T-helper 22 cell (primary cell): ENCODE data around the gene KLHL21.
"Not testable (repeated sequence)": the region's sequence is repeated elsewhere in the genome, so short reads cannot be mapped to it uniquely, and the experiment has no call there.

Experiments used
- DNase-seq: peaks from one replicate; pipeline ENCODE4 v3.0.0-alpha.2; 2020; ENCODE audit warnings: low read depth

The KLHL21 gene

DNA sequence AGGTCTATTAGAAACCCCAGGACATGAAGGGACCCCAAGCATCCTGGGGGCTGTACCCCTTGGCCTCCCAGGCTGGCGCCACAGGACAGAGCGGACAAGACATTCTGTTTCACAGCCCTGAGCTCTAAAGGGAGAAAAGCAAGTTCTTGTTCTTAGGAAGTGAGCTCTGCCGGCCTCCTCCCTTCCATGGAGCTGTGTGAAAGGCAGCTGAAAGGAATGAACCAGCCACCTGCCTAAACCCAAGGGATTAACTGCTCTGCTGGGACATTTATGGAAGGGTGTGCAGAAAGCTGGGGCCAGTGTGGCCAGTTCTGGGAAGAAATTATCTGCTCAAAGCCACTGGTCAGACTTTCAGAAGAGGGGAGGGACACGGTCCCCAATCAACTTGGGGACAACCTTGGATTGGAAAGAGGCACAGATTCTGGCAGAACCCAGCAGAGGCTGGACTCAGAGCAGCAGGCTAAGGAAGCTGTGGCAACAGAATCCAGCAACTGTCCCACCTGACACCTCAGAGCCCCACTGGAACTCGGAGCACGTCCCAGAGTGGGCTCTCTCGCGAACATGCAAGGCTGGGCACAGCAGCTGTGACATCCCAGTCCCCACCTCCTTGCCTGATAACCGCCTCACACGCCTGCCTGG is 2.1 kb downstream of the KLHL21 start:
- DNase-seq: no peak

DNA sequence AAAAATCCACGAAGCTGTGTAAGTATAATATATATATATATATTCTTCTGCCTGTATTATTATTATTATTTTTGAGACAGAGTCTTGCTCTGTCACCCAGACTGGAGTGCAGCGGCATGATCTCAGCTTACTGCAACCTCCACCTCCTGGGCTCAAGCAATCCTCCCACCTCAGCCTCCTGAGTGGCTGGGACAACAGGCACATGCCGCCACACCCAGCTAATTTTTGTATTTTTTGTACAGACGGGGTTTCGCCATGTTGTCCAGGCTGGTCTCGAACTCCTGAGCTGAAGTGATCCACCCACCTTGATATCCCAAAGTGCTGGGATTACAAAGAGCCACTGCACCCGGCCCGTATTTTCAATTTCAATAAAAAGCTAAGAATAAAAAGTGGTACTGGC is 2.7 kb downstream of the KLHL21 start:
- not testable (repeated sequence) for DNase-seq

- DNase-seq: peak; percentile 45
Measured at GRCh38 chr1:6599141-6599975, 3.3 kb downstream of the KLHL21 start.

GRCh38 chr1:6597777-6598131 is 4.9 kb downstream of the KLHL21 start:
- DNase-seq: no peak

- no peak for DNase-seq
Measured at GRCh38 chr1:6596886-6597776, 5.5 kb downstream of the KLHL21 start.

- DNase-seq: no peak
Measured at GRCh38 chr1:6596351-6596750, 6.3 kb downstream of the KLHL21 start.

GRCh38 chr1:6594977-6595740 is 7.5 kb downstream of the KLHL21 start:
- DNase-seq: no peak

GRCh38 chr1:6593810-6594209 is 8.9 kb downstream of the KLHL21 start:
- no peak for DNase-seq

- DNase-seq: no peak
Measured at GRCh38 chr1:6592865-6593593, 9.6 kb downstream of the KLHL21 start.

- DNase-seq: no peak
Measured at GRCh38 chr1:6592441-6592840, 10.2 kb downstream of the KLHL21 start.

- DNase-seq: no peak
Measured at GRCh38 chr1:6591644-6592043, 11.0 kb downstream of the KLHL21 start.

DNA sequence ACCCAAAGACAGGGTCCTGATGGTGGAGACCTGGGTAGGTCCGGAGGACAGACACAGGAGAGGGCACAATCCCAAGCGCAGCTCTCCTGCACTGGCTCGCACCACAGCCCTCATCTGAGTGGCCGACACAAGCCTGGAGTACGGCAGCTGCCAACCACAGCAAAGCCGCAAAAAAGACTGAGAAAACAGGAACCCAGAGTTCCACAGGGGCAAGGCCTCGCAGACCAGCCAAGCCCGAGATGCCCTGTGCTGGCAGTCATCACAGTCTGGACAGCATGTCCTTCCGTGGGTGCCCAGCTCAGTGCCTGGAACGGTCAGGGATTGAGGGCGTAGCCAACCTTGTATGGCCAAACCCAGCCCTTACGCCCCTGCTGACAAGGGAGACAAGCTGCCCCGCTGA is 11.4 kb downstream of the KLHL21 start:
- no peak for DNase-seq

- no peak for DNase-seq
Measured at GRCh38 chr1:6590046-6590445, 12.6 kb downstream of the KLHL21 start.

DNA sequence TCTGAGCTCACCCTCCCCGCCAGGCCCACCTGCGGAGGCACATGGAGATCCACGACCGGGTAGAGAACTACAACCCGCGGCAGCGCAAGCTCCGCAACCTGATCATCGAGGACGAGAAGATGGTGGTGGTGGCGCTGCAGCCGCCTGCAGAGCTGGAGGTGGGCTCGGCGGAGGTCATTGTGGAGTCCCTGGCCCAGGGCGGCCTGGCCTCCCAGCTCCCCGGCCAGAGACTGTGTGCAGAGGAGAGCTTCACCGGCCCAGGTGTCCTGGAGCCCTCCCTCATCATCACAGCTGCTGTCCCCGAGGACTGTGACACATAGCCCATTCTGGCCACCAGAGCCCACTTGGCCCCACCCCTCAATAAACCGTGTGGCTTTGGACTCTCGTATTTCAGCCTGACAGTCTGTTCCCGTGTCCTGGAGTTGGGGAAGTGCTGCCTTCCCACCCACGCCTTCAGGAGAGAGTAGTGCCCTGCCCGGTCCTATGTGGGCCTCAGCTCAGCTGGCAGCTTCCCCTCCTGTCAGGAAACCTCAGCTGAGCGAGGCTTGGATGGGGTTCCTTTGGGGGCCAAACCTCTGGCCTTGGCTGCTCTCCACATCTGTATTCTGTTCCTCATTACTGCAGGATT is 13.7 kb downstream of the KLHL21 start:
- DNase-seq: no peak

GRCh38 chr1:6588128-6588892 is 14.4 kb downstream of the KLHL21 start:
- DNase-seq: no peak

DNA sequence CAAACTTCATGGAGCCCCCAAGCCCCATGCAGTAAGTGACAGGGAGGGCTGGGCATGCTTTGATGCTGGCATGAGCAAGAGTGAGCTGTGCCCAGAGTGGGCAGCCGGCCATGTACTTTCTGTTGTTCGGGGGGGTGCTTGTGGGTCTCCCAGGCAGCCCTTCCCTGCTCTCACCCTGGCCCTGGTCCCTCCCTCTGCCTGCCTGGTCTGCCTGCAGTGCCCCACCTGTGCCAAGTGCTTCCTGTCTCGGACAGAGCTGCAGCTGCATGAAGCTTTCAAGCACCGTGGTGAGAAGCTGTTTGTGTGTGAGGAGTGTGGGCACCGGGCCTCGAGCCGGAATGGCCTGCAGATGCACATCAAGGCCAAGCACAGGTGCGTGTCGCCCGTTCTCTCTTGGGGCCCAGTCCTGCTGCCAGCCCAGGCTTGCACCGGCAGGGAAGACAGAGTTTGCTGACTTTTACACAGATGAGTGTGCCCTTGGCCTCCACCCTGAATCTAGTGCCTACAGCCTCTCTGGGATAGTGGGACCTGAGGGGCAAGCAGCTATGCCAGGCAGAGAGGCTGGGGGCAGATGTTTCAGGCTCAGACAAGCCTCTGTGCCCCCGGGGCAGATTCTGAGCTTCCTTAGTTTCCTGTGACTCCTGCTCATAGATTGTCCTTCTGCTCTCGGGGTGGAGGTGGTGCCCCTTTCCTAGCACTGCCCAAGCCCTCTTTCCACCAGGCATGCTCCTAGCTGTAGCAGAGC is 15.2 kb downstream of the KLHL21 start:
- DNase-seq: no peak

GRCh38 chr1:6586404-6586816 is 16.3 kb downstream of the KLHL21 start:
- DNase-seq: no peak

GRCh38 chr1:6585841-6586240 is 16.8 kb downstream of the KLHL21 start:
- DNase-seq: no peak

DNA sequence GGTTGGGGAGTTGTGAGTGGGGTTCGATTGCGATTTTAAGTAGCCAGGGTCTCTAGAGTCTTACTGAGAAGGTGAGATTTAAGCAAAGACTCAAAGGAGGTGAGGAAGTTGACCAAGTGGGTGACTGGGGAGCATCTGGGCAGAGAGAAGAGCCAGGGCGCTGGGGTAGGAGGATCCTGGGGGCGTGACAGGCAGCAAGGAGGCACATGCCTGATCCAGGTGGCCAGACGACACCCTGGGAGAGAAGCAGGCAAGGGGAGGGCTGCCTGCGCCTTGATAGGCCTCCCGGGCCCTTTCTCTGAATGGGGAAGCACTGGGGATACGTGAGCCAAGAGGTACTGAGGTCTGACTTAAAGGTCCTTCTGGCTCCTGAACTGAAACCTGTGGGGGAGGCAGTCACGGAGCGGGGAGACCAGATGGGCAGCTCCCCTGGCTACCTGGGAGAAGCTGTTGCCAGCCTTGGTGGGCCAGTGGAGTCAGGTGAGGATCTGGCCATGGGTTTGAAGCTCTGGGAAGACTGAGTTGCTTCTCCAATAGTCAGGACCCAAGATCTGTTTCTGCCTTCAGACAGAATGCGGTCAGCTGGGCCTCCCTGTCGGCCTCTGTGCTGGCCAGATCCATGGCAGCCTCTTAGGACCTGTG is 17.5 kb downstream of the KLHL21 start:
- no peak for DNase-seq
